ENCODE results near the gene U2SURP. TPM values are rescaled to one million over a fixed set of nuclear protein-coding genes. Genes with fewer than 3 reads are reported as not detected.

The U2SURP gene
- total and polyA plus RNA-seq, 10 of the 15 experiments (the other 5 are each of a cell fraction or from before 2014, with no cell fraction given): 76.3 to 277 (median 150) TPM

- H3K9me3 ChIP-seq (replicated peaks; ENCODE audit: control insufficient read depth, insufficient read depth, low read length): no peaks in the 10 kb centered on the region; the same call in 2 of the 3 replicates
- FAIRE-seq (peak; percentile 87), DNase-seq (ENCODE audit: low read depth, low spot score) (no peak), ATAC-seq (peak; percentile 81)
- no TSS peak for BruUV-seq (replicated peaks)
- ChIA-PET POLR2A (no interaction called here), RAD21 (ENCODE audit: unreplicated experiment) (interaction anchor here (1.3 to 4.3 kb wide), 3 partner anchors 20 to 165 kb away, joined by 3 to 43 read pairs (median 5); no protein-coding TSS in a partner anchor), SMC1A (ENCODE audit: uncharacterized antibody, unreplicated experiment) (interaction anchor here (0.6 to 3.2 kb wide), 7 partner anchors 9 to 248 kb away, joined by 3 to 26 read pairs (median 4); no protein-coding TSS in a partner anchor), CTCF (interaction anchor here (0.7 to 9.8 kb wide), 19 partner anchors 9 to 171 kb away, joined by 3 to 136 read pairs (median 4); no protein-coding TSS in a partner anchor)
- H3K4me1 ChIP-seq (ENCODE audit: control insufficient read depth, insufficient read depth, low read length): 0 out of 2 replicates have a peak, but pooled peaks cover 3% of the 10 kb centered on the region
- TF ChIP-seq ZNF384 (IDR thresholded peaks at IDR 0.05; ENCODE audit: borderline replicate concordance, low read depth, low read length): 0 out of 2 replicates have a peak, but pooled peaks have one; percentile 36
- peak; percentile 83 for TF ChIP-seq RAD21 (IDR thresholded peaks at IDR 0.05; ENCODE audit: insufficient read depth, low read depth, low read length)
- TF ChIP-seq YY1 (IDR thresholded peaks at IDR 0.05; ENCODE audit: low read depth, low read length): 0 out of 2 replicates have a peak, but pooled peaks have one; percentile 44
- peak; percentile 68 to 83 (median 75) for TF ChIP-seq CTCF (IDR thresholded peaks at IDR 0.05 in 2 of 3, conservative IDR thresholded peaks at IDR 0.05 in 1 of 3; ENCODE audit: control insufficient read depth in 2 of 3, extremely low read depth in 1 of 3, insufficient read depth in 1 of 3, low read depth in 3 of 3, low read length in 3 of 3)
- no peak for TF ChIP-seq MTA3 (IDR thresholded peaks at IDR 0.05; ENCODE audit: borderline replicate concordance, low read length)
- no peak for TF ChIP-seq ASH2L (IDR thresholded peaks at IDR 0.05; ENCODE audit: borderline replicate concordance, low read depth)
- 0 out of 2 replicates have a peak, but pooled peaks have one; percentile 17 for TF ChIP-seq ATF7 (IDR thresholded peaks at IDR 0.05; ENCODE audit: low read depth)
- TF ChIP-seq SMC3 (IDR thresholded peaks at IDR 0.05; ENCODE audit: borderline replicate concordance, low read length): peak; percentile 82
- peak in 1 of 2 experiments; percentile 28; a peak in 1 of 4 replicates for TF ChIP-seq BHLHE40 (IDR thresholded peaks at IDR 0.05; ENCODE audit: borderline replicate concordance in 1 of 2, low read depth in 2 of 2, low read length in 1 of 2)
- H3K79me2 ChIP-seq (ENCODE audit: control insufficient read depth, insufficient read depth, low read length): no peaks in the 10 kb centered on the region
- no peak overlapping the region for H3K4me2 ChIP-seq (ENCODE audit: control insufficient read depth, insufficient read depth)
- H2AFZ ChIP-seq (ENCODE audit: control insufficient read depth, low read depth, low read length): peak overlapping the region; percentile 50; the same call in 1 of the 2 replicates
- H4K20me1 ChIP-seq (ENCODE audit: control insufficient read depth, insufficient read depth): no peaks in the 10 kb centered on the region
- no peaks in the 10 kb centered on the region for H3K27me3 ChIP-seq (replicated peaks in 1 of 2; ENCODE audit: control insufficient read depth in 2 of 2, insufficient read depth in 2 of 2, low read length in 1 of 2)
- intact Hi-C loops (cut with micrococcal nuclease; ENCODE audit: unreplicated experiment) (loop anchor here (1.0 to 2.0 kb wide), 3 partner anchors 65 to 407 kb away; no protein-coding TSS in a partner anchor), in situ Hi-C loops (cut with MboI) (loop anchor here (5.0 kb wide), 3 partner anchors 62 to 402 kb away; no protein-coding TSS in a partner anchor)
- WGBS (ENCODE audit: insufficient coverage, insufficient replicate concordance, low lambda C conversion rate, missing lambda C conversion rate): 25% methylated on average over 4 of the region's 4 CpGs
- H3K9ac ChIP-seq (ENCODE audit: control insufficient read depth, insufficient read depth, low read length): no peak overlapping the region
- no peaks in the 10 kb centered on the region for H3K36me3 ChIP-seq (ENCODE audit: control insufficient read depth in 2 of 2, insufficient read depth in 2 of 2, low read length in 1 of 2)
- H3K4me3 ChIP-seq: no peak overlapping the region
- H3K27ac ChIP-seq (ENCODE audit: control insufficient read depth, insufficient read depth): no peak overlapping the region
Measured at GRCh38 chr3:142993958-142994442, 7.4 kb upstream of the U2SURP start.
